Tibial artery (tissue), 4 donors: Measurements from ENCODE around the gene CHCHD1.

ENCODE experiments used
- DNase-seq, 2 donors: peaks; one replicate each; pipeline ENCODE4 v3.0.0-alpha.2; 2019
- H3K27ac ChIP-seq, 2 donors: fragments of 200-600 bp; sonication (generic) in 1 of 2; 1 replicate in 1 of 2; 2 replicates in 1 of 2; pipeline ENCODE4 v1.5.1; 2018 to 2019; ENCODE audit warnings: mild to moderate bottlenecking in 1 of 2
- H3K27me3 ChIP-seq, 2 donors: fragments of 200-600 bp; sonication (generic) in 1 of 2; one replicate each; pipeline versions ENCODE4 v1.5.1 to v1.6.0; 2016 to 2019
- H3K36me3 ChIP-seq, 3 donors: fragments of 200-600 bp; sonication (generic) in 2 of 3; one replicate each; pipeline ENCODE4 v1.5.1; 2016 to 2019; ENCODE audit warnings: mild to moderate bottlenecking in 2 of 3
- H3K4me1 ChIP-seq, 4 donors: fragments of 200-600 bp; sonication (generic) in 2 of 4; 1 replicate in 3 of 4; 2 replicates in 1 of 4; pipeline ENCODE4 v1.5.1; 2016 to 2019
- H3K4me3 ChIP-seq, 2 donors: fragments of 200-600 bp; sonication (generic) in 1 of 2; 1 replicate in 1 of 2; 2 replicates in 1 of 2; pipeline ENCODE4 v1.5.1; 2018 to 2019; ENCODE audit warnings: mild to moderate bottlenecking in 2 of 2
- H3K9me3 ChIP-seq, 3 donors: fragments of 200-600 bp; sonication (generic) in 1 of 3; one replicate each; pipeline ENCODE4 v1.5.1; 2016 to 2019
- intact Hi-C: fragments of 100-400 bp; cut with DNase I; formaldehyde crosslinking; loops from one replicate; pipeline ENCODE4 v1.15.0; 2023; ENCODE audit warnings: low total_unique reads
- TF ChIP-seq, protein P1 (sequence below), 2 experiments: fragments of 200-600 bp in 1 of 2; fragments of 450-650 bp in 1 of 2; IDR thresholded peaks; one replicate each; pipeline ENCODE4 v1.5.1; 2017 to 2019; ENCODE audit warnings: antibody characterized with exemption in 2 of 2, mild to moderate bottlenecking in 1 of 2, moderate library complexity in 1 of 2

The CHCHD1 gene

GRCh38 chr10:73742454-73742734, 39.5 kb upstream of the CHCHD1 start:
- DNase-seq: no peak
- H3K9me3 ChIP-seq: no peaks in the 10 kb centered on the region
- intact Hi-C loops: no loop called here
- peaks cover 0 to 34% (median 29%) of the 10 kb centered on the region in 4 donors for H3K4me1 ChIP-seq
- no peaks in the 10 kb centered on the region for H3K27me3 ChIP-seq
- H3K27ac ChIP-seq: no peak overlapping the region
- peaks cover 7 to 34% (median 11%) of the 10 kb centered on the region in 3 donors for H3K36me3 ChIP-seq
- TF ChIP-seq, protein P1, sequence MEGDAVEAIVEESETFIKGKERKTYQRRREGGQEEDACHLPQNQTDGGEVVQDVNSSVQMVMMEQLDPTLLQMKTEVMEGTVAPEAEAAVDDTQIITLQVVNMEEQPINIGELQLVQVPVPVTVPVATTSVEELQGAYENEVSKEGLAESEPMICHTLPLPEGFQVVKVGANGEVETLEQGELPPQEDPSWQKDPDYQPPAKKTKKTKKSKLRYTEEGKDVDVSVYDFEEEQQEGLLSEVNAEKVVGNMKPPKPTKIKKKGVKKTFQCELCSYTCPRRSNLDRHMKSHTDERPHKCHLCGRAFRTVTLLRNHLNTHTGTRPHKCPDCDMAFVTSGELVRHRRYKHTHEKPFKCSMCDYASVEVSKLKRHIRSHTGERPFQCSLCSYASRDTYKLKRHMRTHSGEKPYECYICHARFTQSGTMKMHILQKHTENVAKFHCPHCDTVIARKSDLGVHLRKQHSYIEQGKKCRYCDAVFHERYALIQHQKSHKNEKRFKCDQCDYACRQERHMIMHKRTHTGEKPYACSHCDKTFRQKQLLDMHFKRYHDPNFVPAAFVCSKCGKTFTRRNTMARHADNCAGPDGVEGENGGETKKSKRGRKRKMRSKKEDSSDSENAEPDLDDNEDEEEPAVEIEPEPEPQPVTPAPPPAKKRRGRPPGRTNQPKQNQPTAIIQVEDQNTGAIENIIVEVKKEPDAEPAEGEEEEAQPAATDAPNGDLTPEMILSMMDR (IDR thresholded peaks at IDR 0.05): no peak
- no peak overlapping the region for H3K4me3 ChIP-seq

DNA sequence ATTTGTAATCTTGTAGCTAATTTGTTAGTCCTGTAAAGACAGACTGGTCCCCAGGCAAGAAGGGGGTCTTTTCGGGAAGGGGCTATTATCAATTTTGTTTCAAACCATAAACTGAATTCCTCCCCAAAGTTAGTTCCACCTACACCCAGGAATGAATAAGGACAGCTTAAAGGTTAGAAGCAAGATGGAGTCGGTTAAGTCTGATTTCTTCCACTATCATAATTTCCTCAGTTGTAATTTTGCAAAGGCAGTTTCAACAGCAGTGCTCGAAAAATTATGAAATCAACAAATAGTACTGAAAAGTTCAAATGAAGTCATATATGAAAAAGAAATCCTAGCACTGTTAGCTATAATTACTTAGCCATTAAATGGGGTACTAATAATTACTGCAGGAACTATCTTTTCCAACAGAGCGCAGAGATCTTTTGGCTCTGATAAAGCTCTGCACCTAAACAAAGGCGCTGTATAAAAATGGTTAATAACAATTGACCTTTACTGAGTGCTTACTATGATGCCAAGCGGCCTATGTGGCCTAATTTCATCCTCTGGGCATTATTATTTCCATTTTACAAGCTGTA, 38.4 kb upstream of the CHCHD1 start:
- Histone ChIP-seq H3K9me3 (no peaks in the 10 kb centered on the region), H3K4me1 (peaks cover 0 to 38% (median 29%) of the 10 kb centered on the region in 4 donors), H3K4me3 (peak overlapping the region; percentile 76 to 99), H3K27ac (peak overlapping the region; percentile 93 to 94), H3K27me3 (no peaks in the 10 kb centered on the region), H3K36me3 (peaks cover 16 to 37% (median 17%) of the 10 kb centered on the region in 3 donors)
- intact Hi-C loops: no loop called here
- no peak for DNase-seq
- TF ChIP-seq, protein P1 (IDR thresholded peaks at IDR 0.05): no peak

DNA sequence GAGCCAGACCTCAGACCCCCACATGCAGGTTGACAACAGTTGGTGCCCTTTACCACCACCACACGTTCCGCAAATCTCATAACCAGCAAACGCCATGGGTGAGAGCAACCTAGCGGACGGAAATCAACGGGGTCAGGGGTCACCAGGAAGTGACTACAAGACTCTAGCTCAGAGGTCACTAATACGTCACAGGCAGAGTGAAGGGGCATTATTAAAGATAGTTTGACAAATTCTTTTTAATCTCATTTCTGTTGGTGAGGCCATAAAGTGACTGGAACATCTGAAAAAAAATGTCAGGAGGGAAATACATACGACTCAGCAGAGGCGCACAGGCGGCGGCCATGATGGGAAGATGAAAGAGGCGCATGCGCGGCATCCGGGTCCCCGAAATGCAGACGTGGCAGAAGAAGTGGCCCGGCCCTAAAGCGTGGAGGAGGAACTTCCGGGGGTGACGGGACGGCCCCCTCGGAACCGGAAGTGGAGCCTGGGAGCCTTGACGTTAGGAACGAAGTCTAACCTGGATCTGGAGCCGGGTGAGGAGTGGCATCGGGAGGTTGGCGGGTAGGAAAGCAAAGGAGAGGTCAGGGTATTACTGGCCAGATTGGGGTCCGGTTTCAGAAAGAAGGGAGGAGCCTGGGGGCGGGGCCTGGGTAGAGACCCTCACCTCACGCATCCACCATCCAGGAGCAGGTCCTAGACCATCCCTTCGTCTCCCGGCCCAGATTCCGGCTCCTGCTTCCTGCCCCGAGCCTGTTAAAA, 37.8 kb upstream of the CHCHD1 start, which contains the start of gene SEC24C:
Gene SEC24C, plus strand, starts transcription at position 468 of the 759 bp plus-strand sequence. CDS start 2,461 bp downstream, outside the sequence.
- H3K36me3 ChIP-seq: peaks cover 23 to 42% (median 24%) of the 10 kb centered on the region in 3 donors
- H3K27me3 ChIP-seq: no peaks in the 10 kb centered on the region
- intact Hi-C loops: no loop called here
- peak within 1 kb of the TSS; percentile 76 to 99 for H3K4me3 ChIP-seq
- peaks cover 0 to 44% (median 35%) of the 10 kb centered on the region in 4 donors for H3K4me1 ChIP-seq
- H3K9me3 ChIP-seq: no peaks in the 10 kb centered on the region
- TF ChIP-seq, protein P1 (IDR thresholded peaks at IDR 0.05): peak in 1 of 2 experiments; percentile 15
- peak within 1 kb of the TSS; percentile 93 to 94 for H3K27ac ChIP-seq
- peak; percentile 96 to 98 for DNase-seq

DNA sequence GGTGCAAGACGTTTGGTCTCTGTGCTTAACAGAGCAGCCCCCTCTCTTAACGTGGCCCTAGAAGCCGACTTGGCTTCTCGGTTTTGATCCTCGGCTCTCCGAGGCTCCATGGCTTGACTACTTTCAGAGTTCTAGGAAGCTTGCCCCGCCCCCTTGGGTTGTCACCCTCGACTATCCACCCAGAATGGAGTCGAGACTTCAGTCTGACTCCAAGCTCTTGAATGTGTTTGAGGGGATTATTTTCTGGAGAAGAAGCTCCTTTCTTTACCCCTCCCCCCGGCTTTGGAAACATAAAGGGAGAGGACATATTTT, 37.2 kb upstream of the CHCHD1 start:
- DNase-seq: peak; percentile 63 to 74
- Histone ChIP-seq H3K9me3 (no peaks in the 10 kb centered on the region), H3K36me3 (peaks cover 28 to 42% (median 28%) of the 10 kb centered on the region in 3 donors), H3K27ac (peak overlapping the region; percentile 93 to 94), H3K27me3 (no peaks in the 10 kb centered on the region), H3K4me1 (peaks cover 0 to 50% (median 39%) of the 10 kb centered on the region in 4 donors), H3K4me3 (peak overlapping the region; percentile 76 to 99)
- intact Hi-C loops: no loop called here
- TF ChIP-seq, protein P1 (IDR thresholded peaks at IDR 0.05): no peak

DNA sequence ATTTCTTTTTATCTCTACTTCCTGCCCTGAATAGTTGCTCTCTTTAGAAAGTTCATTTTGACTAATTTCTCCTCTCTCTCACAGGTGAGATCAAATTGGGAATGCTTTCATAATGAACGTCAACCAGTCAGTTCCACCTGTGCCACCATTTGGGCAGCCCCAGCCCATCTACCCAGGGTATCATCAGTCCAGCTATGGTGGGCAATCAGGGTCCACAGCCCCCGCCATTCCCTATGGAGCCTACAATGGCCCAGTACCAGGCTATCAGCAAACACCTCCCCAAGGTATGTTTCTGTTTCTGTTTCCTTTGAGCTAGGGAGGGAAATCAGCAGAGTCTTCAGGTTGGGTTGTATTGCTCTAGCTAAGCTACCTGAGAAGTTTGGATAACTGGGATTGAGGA, 35.1 kb upstream of the CHCHD1 start:
- Histone ChIP-seq H3K36me3 (peaks cover 47 to 53% (median 49%) of the 10 kb centered on the region in 3 donors), H3K9me3 (no peaks in the 10 kb centered on the region), H3K27me3 (no peaks in the 10 kb centered on the region), H3K4me3 (no peak overlapping the region), H3K4me1 (peaks cover 0 to 65% (median 40%) of the 10 kb centered on the region in 4 donors), H3K27ac (no peak overlapping the region)
- intact Hi-C loops: no loop called here
- TF ChIP-seq, protein P1 (IDR thresholded peaks at IDR 0.05): no peak
- DNase-seq: no peak
